Measurements from ENCODE around the gene ADAMTS1.

Gene ADAMTS1

DNA sequence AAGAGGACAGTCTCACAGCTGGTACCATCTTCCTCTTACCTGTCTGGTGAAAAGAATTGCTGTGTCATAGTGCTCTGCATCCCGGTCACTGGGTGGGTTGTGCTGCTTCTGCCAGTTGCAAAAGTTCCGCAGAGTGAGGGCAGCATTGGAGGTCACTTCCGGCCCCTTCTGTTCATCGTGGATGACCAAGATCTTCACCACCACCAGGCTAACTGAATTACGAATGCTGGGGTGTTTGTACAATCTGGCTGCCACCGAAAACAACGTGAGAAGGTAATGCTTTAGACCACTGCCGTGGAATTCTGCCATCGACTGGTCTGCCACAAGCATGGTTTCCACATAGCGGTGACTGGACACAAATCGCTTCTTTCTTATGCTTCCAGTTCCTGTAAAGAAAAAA, 2.9 kb downstream of the ADAMTS1 start:
- ChIA-PET POLR2A (ENCODE audit: low non-redundant PET) (no interaction called here), CTCF (no interaction called here)
- no peak for DNase-seq (ENCODE audit: low spot score)
- H3K27ac ChIP-seq: no peak overlapping the region
- TF ChIP-seq, protein P1, sequence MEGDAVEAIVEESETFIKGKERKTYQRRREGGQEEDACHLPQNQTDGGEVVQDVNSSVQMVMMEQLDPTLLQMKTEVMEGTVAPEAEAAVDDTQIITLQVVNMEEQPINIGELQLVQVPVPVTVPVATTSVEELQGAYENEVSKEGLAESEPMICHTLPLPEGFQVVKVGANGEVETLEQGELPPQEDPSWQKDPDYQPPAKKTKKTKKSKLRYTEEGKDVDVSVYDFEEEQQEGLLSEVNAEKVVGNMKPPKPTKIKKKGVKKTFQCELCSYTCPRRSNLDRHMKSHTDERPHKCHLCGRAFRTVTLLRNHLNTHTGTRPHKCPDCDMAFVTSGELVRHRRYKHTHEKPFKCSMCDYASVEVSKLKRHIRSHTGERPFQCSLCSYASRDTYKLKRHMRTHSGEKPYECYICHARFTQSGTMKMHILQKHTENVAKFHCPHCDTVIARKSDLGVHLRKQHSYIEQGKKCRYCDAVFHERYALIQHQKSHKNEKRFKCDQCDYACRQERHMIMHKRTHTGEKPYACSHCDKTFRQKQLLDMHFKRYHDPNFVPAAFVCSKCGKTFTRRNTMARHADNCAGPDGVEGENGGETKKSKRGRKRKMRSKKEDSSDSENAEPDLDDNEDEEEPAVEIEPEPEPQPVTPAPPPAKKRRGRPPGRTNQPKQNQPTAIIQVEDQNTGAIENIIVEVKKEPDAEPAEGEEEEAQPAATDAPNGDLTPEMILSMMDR (conservative IDR thresholded peaks at IDR 0.05; ENCODE audit: low read depth): no peak

DNA sequence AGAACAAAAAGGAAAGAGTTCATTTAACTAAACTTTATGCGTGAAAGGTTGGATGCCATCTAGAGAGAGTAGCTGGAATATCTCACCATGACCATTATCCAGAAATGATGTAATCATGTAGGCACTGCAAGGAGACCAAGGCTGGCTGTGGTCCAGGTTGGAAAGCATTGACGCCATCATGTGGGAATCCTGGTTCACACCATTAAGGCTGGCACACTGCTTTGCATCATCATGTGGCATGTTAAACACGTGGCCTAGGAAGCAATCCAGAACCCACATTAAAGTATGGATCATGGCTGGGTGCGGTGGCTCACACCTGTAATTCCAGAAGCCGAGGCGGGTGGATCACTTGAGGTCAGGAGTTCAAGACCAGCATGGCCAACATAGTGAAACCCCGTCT, 4.3 kb downstream of the ADAMTS1 start:
- CTCF ChIA-PET: no interaction called here
- no peak overlapping the region for H3K27ac ChIP-seq
- POLR2A ChIA-PET (ENCODE audit: low non-redundant PET): no interaction called here
- DNase-seq (ENCODE audit: low spot score): no peak
- TF ChIP-seq, protein P1 (conservative IDR thresholded peaks at IDR 0.05; ENCODE audit: low read depth): no peak

DNA sequence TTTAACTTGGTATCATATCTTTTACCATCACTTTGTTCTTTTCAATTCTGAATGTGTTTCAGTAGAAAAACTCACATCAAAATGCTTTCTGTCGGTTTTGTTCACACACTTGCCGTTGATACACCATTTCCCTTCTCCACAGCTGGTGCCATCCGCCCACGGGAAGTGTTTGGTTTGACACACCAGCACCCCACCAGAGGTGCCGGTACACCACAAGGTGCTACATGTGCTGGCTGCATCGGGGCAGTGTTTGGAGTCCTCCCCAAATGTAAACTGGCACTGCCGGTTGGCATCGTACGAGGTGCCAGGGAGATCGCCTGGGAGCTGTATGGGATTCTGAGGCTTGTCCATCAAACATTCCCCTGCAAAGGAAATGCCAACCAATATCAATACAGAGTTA, 5.0 kb downstream of the ADAMTS1 start:
- CTCF ChIA-PET: no interaction called here
- TF ChIP-seq, protein P1 (conservative IDR thresholded peaks at IDR 0.05; ENCODE audit: low read depth): no peak
- H3K27ac ChIP-seq: no peak overlapping the region
- DNase-seq (ENCODE audit: low spot score): no peak
- POLR2A ChIA-PET (ENCODE audit: low non-redundant PET): no interaction called here

DNA sequence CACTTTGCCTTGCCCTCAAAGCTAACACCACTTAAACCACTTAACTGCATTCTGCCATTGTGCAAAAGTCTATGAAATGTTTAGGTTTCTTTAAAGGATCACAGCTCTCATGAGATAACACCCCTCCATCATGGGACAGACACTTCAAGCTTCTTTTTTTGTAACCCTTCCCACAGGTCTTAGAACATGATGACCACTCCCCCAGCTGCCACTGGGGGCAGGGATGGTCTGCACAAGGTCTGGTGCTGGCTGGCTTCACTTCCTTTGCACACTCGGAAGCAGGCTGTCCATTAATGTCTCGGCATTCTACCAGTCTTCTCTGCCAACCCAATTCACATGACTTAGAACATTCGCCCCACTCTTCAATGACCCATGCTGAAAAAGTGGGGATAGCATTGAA, 7.7 kb downstream of the ADAMTS1 start:
- TF ChIP-seq, protein P1 (conservative IDR thresholded peaks at IDR 0.05; ENCODE audit: low read depth): no peak
- no peak for DNase-seq (ENCODE audit: low spot score)
- POLR2A ChIA-PET (ENCODE audit: low non-redundant PET): no interaction called here
- CTCF ChIA-PET: no interaction called here
- H3K27ac ChIP-seq: no peak overlapping the region

DNA sequence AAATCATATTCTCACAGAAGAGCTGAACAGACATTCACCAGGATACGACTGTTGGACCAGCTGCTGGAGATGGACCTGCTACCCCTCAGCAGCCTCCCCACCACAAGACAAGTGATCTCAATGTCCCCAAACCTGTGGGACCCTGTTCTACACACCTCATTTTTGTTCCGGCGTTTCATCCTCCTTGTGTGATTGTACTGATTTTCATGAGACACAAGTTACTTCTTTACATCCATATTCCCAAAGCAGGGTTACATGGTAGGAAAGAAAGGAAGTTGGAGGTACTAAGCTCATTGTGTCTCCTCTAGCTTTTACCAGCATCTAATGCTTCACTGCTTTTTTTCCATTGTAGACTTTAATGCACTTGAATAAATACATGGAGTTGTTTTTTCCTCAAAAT, 8.7 kb downstream of the ADAMTS1 start:
- ChIA-PET CTCF (interaction anchor here (0.6 kb wide), 1 partner anchor 21 kb away, joined by 4 read pairs; no protein-coding TSS in a partner anchor), POLR2A (ENCODE audit: low non-redundant PET) (no interaction called here)
- H3K27ac ChIP-seq: no peak overlapping the region
- no peak for DNase-seq (ENCODE audit: low spot score)
- TF ChIP-seq, protein P1 (conservative IDR thresholded peaks at IDR 0.05; ENCODE audit: low read depth): no peak

DNA sequence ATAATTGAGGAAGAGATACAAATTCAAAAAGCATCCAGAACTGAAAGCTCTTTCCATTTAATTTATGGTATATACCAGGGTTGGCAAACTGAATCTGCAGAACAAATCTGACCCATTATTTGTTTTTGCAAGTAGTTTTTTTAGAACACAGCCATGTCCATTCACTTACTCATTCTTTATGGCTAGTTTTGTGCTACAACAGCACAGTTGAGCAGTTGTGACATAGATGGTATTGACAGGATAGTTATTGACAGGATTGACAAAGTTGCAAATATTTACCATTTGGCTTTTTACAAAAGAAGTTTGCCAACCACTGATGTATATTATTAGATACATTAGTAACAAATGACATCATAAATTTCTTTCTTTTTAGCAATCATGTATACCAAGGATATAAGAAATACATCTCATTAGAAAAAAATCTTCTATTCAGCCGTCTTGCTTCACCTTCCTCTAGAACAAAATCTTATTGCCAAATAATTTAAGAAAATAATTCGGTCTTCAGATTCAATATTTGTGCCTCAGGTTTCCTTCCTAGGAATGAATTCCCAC, 9.4 kb downstream of the ADAMTS1 start:
- ChIA-PET CTCF (interaction anchor here (0.6 to 0.9 kb wide), 3 partner anchors 9 to 928 kb away, joined by 3 to 5 read pairs (median 3); no protein-coding TSS in a partner anchor), POLR2A (ENCODE audit: low non-redundant PET) (no interaction called here)
- TF ChIP-seq, protein P1 (conservative IDR thresholded peaks at IDR 0.05; ENCODE audit: low read depth): no peak
- DNase-seq (ENCODE audit: low spot score): no peak
- H3K27ac ChIP-seq: no peak overlapping the region
